Spleen (tissue), 11 donors: ENCODE data around the gene ROBO1. TPM values are rescaled to one million over a fixed set of nuclear protein-coding genes. Genes with fewer than 3 reads are reported as not detected.

ENCODE experiments used
- DNase-seq: peaks from one replicate; pipeline ENCODE4 v3.0.0-alpha.2; 2020
- H3K27ac ChIP-seq, 8 donors: fragments of 200-600 bp; sonication (generic) in 7 of 8; 1 replicate in 4 of 8; 2 replicates in 4 of 8; pipeline versions ENCODE4 v1.5.0 to v1.8.0; 2016 to 2021; ENCODE audit warnings: inconsistent platforms in 4 of 8, mild to moderate bottlenecking in 4 of 8, moderate library complexity in 1 of 8
- H3K27me3 ChIP-seq, 7 donors: fragments of 200-600 bp; sonication (generic) in 6 of 7; replicated peaks in 1 of 7; 1 replicate in 4 of 7; 2 replicates in 3 of 7; pipeline versions ENCODE4 v1.5.0 to v1.8.0; 2016 to 2021; ENCODE audit warnings: inconsistent platforms in 3 of 7, mild to moderate bottlenecking in 1 of 7
- H3K36me3 ChIP-seq, 6 donors: fragments of 200-600 bp; sonication (generic) in 5 of 6; 1 replicate in 4 of 6; 2 replicates in 2 of 6; pipeline versions ENCODE4 v1.5.0 to v1.8.0; 2016 to 2021; ENCODE audit warnings: inconsistent platforms in 2 of 6
- H3K4me1 ChIP-seq, 6 donors: fragments of 200-600 bp; sonication (generic) in 5 of 6; 1 replicate in 3 of 6; 2 replicates in 3 of 6; pipeline versions ENCODE4 v1.5.0 to v1.8.0; 2016 to 2021; ENCODE audit warnings: inconsistent platforms in 3 of 6
- H3K4me3 ChIP-seq, 8 donors: fragments of 200-600 bp; sonication (generic) in 7 of 8; 1 replicate in 4 of 8; 2 replicates in 4 of 8; pipeline versions ENCODE4 v1.5.0 to v1.8.0; 2016 to 2021; ENCODE audit warnings: inconsistent platforms in 4 of 8, mild to moderate bottlenecking in 4 of 8, moderate library complexity in 2 of 8
- H3K9me3 ChIP-seq, 8 donors: fragments of 200-600 bp; sonication (generic) in 7 of 8; 1 replicate in 4 of 8; 2 replicates in 4 of 8; pipeline versions ENCODE4 v1.5.0 to v1.8.0; 2016 to 2021; ENCODE audit warnings: inconsistent platforms in 4 of 8
- CTCF ChIP-seq, 11 experiments: fragments of 200-600 bp in 7 of 11; fragments of 450-650 bp in 4 of 11; sonication (generic) in 4 of 11; IDR thresholded peaks in 8 of 11; conservative IDR thresholded peaks in 3 of 11; 1 replicate in 7 of 11; 2 replicates in 4 of 11; pipeline versions ENCODE4 v1.4.0 to v1.8.0; 2016 to 2021; ENCODE audit warnings: antibody characterized with exemption in 11 of 11, inconsistent platforms in 4 of 11, mild to moderate bottlenecking in 1 of 11
- POLR2A ChIP-seq, 3 donors: fragments of 450-650 bp; IDR thresholded peaks; one replicate each; pipeline ENCODE4 v1.5.1; 2017; ENCODE audit warnings: antibody characterized with exemption in 3 of 3, mild to moderate bottlenecking in 1 of 3
- POLR2AphosphoS5 ChIP-seq, 3 donors: sonication (generic); formaldehyde crosslinking; IDR thresholded peaks; one replicate each; pipeline ENCODE4 v1.5.1; 2017; ENCODE audit warnings: antibody characterized with exemption in 3 of 3
- WGBS, 5 donors: extraction: QIAGEN DNeasy Blood & Tissue Kit in 3 of 5; methylation state at CpG; one replicate each; pipeline versions ENCODE4 v1.1.5 to v1.1.7; 2013 to 2018; 5-methylcytosine and 5-hydroxymethylcytosine counted together
- intact Hi-C: fragments of 100-400 bp; cut with DNase I; formaldehyde crosslinking; loops from one replicate; pipeline ENCODE4 v1.15.0; 2023; ENCODE audit warnings: low total_unique reads
- polyA plus RNA-seq, 3 donors: library from polyadenylated mRNA; stranded (reverse); fragments of 200-250 nt; gene quantifications; one replicate each; pipeline ENCODE4 v1.2.1, GENCODE V29; 2013
- total RNA-seq, 7 donors: library from RNA; depleted of rRNA in 3 of 7; stranded (reverse); fragments of >200 nt in 3 of 7; fragmentation: NEBNext Ultra II Directional in 4 of 7; extraction: Animal tissue kit (Norgen Biotek cat#: 25700) in 4 of 7; gene quantifications; one replicate each; pipeline versions ENCODE4 v1.1.0 to v1.2.1, GENCODE V29; 2016 to 2021
- donor health status: healthy with polysubstance abuse.
- donor health status: DM: no; HTN: no; CAD: no; lungs with moderate emphysema.
- donor health status: DM: no; HTN: no; CAD: no.
- donor health status: Bipolar disorder and iron deficiency.
- donor health status: healthy.
- donor health status: DM: no; HTN: no; CAD: no.
- donor health status: DM: yes; HTN: yes; CAD: no.

The ROBO1 gene
- total and polyA plus RNA-seq, 10 donors, result 3.4 to 37.3 (median 26.0) TPM

- Histone ChIP-seq H3K27ac (no peak overlapping the region), H3K36me3 (no peaks in the 10 kb centered on the region), H3K4me3 (no peak overlapping the region), H3K4me1 (no peaks in the 10 kb centered on the region), H3K9me3 (peaks cover 0 to 4% (median 0%) of the 10 kb centered on the region in 8 donors), H3K27me3 (no peaks in the 10 kb centered on the region)
- intact Hi-C loops, result no loop called here
- TF ChIP-seq POLR2AphosphoS5 (IDR thresholded peaks at IDR 0.05) (no peak), POLR2A (IDR thresholded peaks at IDR 0.05) (no peak), CTCF (IDR thresholded peaks at IDR 0.05 in 8 of 11, conservative IDR thresholded peaks at IDR 0.05 in 3 of 11) (no peak)
- no peak for DNase-seq
Observed at GRCh38 chr3:79341961-79342360, 425.8 kb downstream of the ROBO1 start.

DNA sequence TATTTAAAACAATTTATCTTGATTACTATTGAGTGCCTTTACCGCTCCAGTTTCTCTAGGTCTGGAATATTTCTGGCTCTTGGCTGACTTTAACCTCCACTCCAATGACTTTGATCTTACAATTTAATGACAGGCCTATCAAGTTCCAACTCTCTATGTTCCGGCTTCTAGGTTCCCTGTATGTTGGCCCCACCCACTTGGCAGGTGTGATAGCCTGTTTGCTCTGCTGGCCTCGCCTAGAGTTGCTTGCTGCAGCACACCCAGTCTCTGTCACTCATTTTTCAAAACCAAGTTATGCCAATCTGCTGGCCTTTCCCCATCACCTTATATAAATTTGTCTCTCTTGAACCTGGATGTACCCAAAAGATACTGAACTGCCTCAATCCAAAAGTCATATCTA lies 428.0 kb downstream of the ROBO1 start:
- Histone ChIP-seq H3K9me3 (peaks cover 0 to 18% (median 2%) of the 10 kb centered on the region in 8 donors), H3K36me3 (no peaks in the 10 kb centered on the region), H3K27me3 (no peaks in the 10 kb centered on the region), H3K4me1 (no peaks in the 10 kb centered on the region), H3K27ac (no peak overlapping the region), H3K4me3 (no peak overlapping the region)
- intact Hi-C loops, result no loop called here
- WGBS, 5 donors, result 76 to 90% (median 82%) methylated on average over 3 of the region's 3 CpGs
- TF ChIP-seq POLR2A (IDR thresholded peaks at IDR 0.05) (no peak), CTCF (IDR thresholded peaks at IDR 0.05 in 8 of 11, conservative IDR thresholded peaks at IDR 0.05 in 3 of 11) (no peak), POLR2AphosphoS5 (IDR thresholded peaks at IDR 0.05) (no peak)
- DNase-seq, result no peak

DNA sequence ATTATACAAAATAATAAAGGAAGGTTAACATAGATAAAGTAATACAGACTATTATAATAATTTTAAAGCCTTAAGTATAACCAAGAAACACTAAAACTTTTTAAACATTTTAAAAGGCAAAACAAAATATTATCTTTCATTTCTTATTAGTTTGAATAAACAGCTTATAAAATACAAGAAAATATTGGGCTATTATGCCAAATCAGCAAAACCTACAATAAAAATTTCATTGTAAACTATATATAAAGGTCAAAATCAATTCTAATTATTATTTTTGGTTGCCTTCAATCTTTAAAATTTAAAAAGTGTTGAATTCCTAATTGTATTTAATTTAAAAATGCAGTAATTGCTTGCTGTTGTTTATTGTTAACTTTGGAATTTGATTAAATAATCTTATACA lies 430.0 kb downstream of the ROBO1 start:
- DNase-seq, result no peak
- intact Hi-C loops, result no loop called here
- Histone ChIP-seq H3K9me3 (peaks cover 0 to 18% (median 2%) of the 10 kb centered on the region in 8 donors), H3K4me1 (no peaks in the 10 kb centered on the region), H3K4me3 (no peak overlapping the region), H3K27me3 (no peaks in the 10 kb centered on the region), H3K36me3 (no peaks in the 10 kb centered on the region), H3K27ac (no peak overlapping the region)
- TF ChIP-seq POLR2AphosphoS5 (IDR thresholded peaks at IDR 0.05) (no peak), POLR2A (IDR thresholded peaks at IDR 0.05) (no peak), CTCF (IDR thresholded peaks at IDR 0.05 in 8 of 11, conservative IDR thresholded peaks at IDR 0.05 in 3 of 11) (no peak)

- intact Hi-C loops, result no loop called here
Observed at GRCh38 chr3:79329154-79329553, 438.6 kb downstream of the ROBO1 start.

More at GRCh38 chr3:79329154-79329553, 438.6 kb downstream of the ROBO1 start:
- TF ChIP-seq CTCF (IDR thresholded peaks at IDR 0.05 in 8 of 11, conservative IDR thresholded peaks at IDR 0.05 in 3 of 11), result no peak
- TF ChIP-seq POLR2AphosphoS5 (IDR thresholded peaks at IDR 0.05), result no peak
- no peak for TF ChIP-seq POLR2A (IDR thresholded peaks at IDR 0.05)
- Histone ChIP-seq H3K27me3 (no peaks in the 10 kb centered on the region), H3K36me3 (no peaks in the 10 kb centered on the region), H3K27ac (no peak overlapping the region), H3K9me3 (peaks cover 0 to 3% (median 0%) of the 10 kb centered on the region in 8 donors), H3K4me1 (no peaks in the 10 kb centered on the region), H3K4me3 (no peak overlapping the region)
- WGBS, 5 donors, result 71 to 89% (median 77%) methylated on average over 2 of the region's 2 CpGs
- DNase-seq, result no peak
